OCI-LY1 (cell line): ENCODE results near the gene HIVEP1.

Experiments
- H2AFZ ChIP-seq: fragments of 200-600 bp; sonication (generic), shearing (Covaris generic); 2 replicates; pipeline ENCODE4 v1.6.0; 2014; ENCODE audit warnings: antibody characterized with exemption, mild to moderate bottlenecking, low read length
- H3F3A ChIP-seq: fragments of 200-600 bp; sonication (generic), shearing (Covaris generic); 2 replicates; pipeline ENCODE4 v1.6.0; 2014; ENCODE audit warnings: mild to moderate bottlenecking, antibody characterized with exemption, low read length, moderate library complexity; ENCODE audit not compliant: insufficient read depth
- H3K27ac ChIP-seq: fragments of 200-600 bp; sonication (generic); 2 replicates; pipeline ENCODE4 v1.5.1; 2014; ENCODE audit warnings: low read length, mixed run types, mild to moderate bottlenecking, low read depth; ENCODE audit not compliant: poor library complexity, severe bottlenecking
- H3K27me3 ChIP-seq: fragments of 200-600 bp; sonication (generic); 2 replicates; pipeline ENCODE4 v1.6.0; 2014; ENCODE audit warnings: antibody characterized with exemption, mild to moderate bottlenecking, low read length, moderate library complexity; ENCODE audit not compliant: insufficient read depth
- H3K36me3 ChIP-seq: fragments of 200-600 bp; sonication (generic); 2 replicates; pipeline ENCODE4 v1.6.1; 2014; ENCODE audit warnings: mild to moderate bottlenecking, antibody characterized with exemption, low read length, moderate library complexity, mixed read lengths; ENCODE audit not compliant: insufficient read depth
- H3K4me1 ChIP-seq: fragments of 200-600 bp; sonication (generic); 2 replicates; pipeline ENCODE4 v1.5.1; 2014; ENCODE audit warnings: mild to moderate bottlenecking, low read length, moderate library complexity; ENCODE audit not compliant: insufficient read depth, severe bottlenecking
- H3K4me2 ChIP-seq: fragments of 200-600 bp; sonication (generic), shearing (Covaris generic); 2 replicates; pipeline ENCODE4 v1.6.1; 2014; ENCODE audit warnings: low read length
- H3K4me3 ChIP-seq: fragments of 200-600 bp; sonication (generic); 2 replicates; pipeline ENCODE4 v1.5.1; 2014; ENCODE audit warnings: low read length, low read depth, mild to moderate bottlenecking, mixed read lengths; ENCODE audit not compliant: poor library complexity, severe bottlenecking
- H3K79me2 ChIP-seq: fragments of 200-600 bp; shearing (Covaris generic); 2 replicates; pipeline ENCODE4 v1.6.1; 2016; ENCODE audit warnings: mixed run types, low read length, mixed read lengths; ENCODE audit not compliant: insufficient read depth
- H3K9ac ChIP-seq: fragments of 200-600 bp; sonication (generic), shearing (Covaris generic); 2 replicates; pipeline ENCODE4 v1.6.1; 2014; ENCODE audit warnings: mild to moderate bottlenecking, low read length, mixed read lengths
- H3K9me2 ChIP-seq: fragments of 200-600 bp; sonication (generic), shearing (Covaris generic); 2 replicates; pipeline ENCODE4 v1.6.1; 2014; ENCODE audit warnings: low read depth, mild to moderate bottlenecking, low read length, mixed read lengths
- H3K9me3 ChIP-seq: fragments of 200-600 bp; shearing (Covaris generic); 2 replicates; pipeline ENCODE4 v1.6.1; 2014; ENCODE audit warnings: low read length, mixed read lengths
- H4K20me1 ChIP-seq: fragments of 200-600 bp; sonication (generic), shearing (Covaris generic); 2 replicates; pipeline ENCODE4 v1.6.0; 2016; ENCODE audit warnings: mild to moderate bottlenecking, low read length; ENCODE audit not compliant: insufficient read depth
- CTCF ChIP-seq: fragments of 200-600 bp; sonication (generic), shearing (Covaris generic); IDR thresholded peaks from 2 replicates; pipeline ENCODE4 v1.5.1; 2017; ENCODE audit warnings: mild to moderate bottlenecking, antibody characterized with exemption, low read length, moderate library complexity, mixed read lengths
- EZH2 ChIP-seq: fragments of 200-600 bp; sonication (generic), shearing (Covaris generic); IDR thresholded peaks from 2 replicates; pipeline ENCODE4 v1.8.0; 2017; ENCODE audit warnings: borderline replicate concordance, mixed run types, mild to moderate bottlenecking, antibody characterized with exemption, low read length, moderate library complexity, mixed read lengths

The HIVEP1 gene

DNA sequence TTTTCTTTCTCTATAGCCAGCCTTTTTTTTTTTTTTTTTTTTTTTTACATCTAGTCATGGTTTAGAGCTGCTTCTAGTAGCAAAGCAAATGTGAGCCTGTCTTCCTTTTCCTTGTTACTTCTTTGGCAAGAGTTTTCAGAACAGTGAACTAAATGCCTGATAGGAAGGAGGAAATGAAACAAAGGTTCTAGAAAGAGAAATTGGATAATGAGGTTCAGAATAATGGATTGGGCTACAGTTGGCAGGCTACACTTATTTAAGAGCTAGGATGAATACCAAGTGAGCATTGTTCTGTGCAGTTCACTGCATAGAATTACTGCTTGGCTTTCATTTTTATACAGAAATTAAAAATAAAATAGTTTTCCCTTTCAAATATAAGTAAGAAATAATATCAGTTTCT, 78.6 kb downstream of the HIVEP1 start:
- Histone ChIP-seq H3K9me3 (no peaks in the 10 kb centered on the region), H3K27ac (no peak overlapping the region)

GRCh38 chr6:12092762-12093161, 80.7 kb downstream of the HIVEP1 start:
- no peak for TF ChIP-seq CTCF
- no peak for TF ChIP-seq EZH2
- no peaks in the 10 kb centered on the region for H3K4me1 ChIP-seq
- H3K27ac ChIP-seq: no peak overlapping the region
- no peaks in the 10 kb centered on the region for H3K9me2 ChIP-seq
- H3K79me2 ChIP-seq: peaks cover 43% of the 10 kb centered on the region
- H4K20me1 ChIP-seq: no peaks in the 10 kb centered on the region; the same call in 1 of the 2 replicates
- no peak overlapping the region for H2AFZ ChIP-seq
- no peaks in the 10 kb centered on the region for H3K27me3 ChIP-seq
- peaks cover 49% of the 10 kb centered on the region for H3K36me3 ChIP-seq
- H3K9ac ChIP-seq: no peak overlapping the region
- no peaks in the 10 kb centered on the region for H3K9me3 ChIP-seq
- no peaks in the 10 kb centered on the region; the same call in 1 of the 2 replicates for H3F3A ChIP-seq
- no peak overlapping the region for H3K4me2 ChIP-seq
- no peak overlapping the region for H3K4me3 ChIP-seq

More for the DNA sequence above, 78.6 kb downstream of the HIVEP1 start:
- Histone ChIP-seq H3K27me3 (no peaks in the 10 kb centered on the region), H3K4me1 (no peaks in the 10 kb centered on the region), H4K20me1 (no peaks in the 10 kb centered on the region; the same call in 1 of the 2 replicates), H3K4me3 (no peak overlapping the region), H3F3A (no peaks in the 10 kb centered on the region), H3K4me2 (no peak overlapping the region), H3K9ac (no peak overlapping the region), H3K36me3 (peaks cover 45% of the 10 kb centered on the region), H2AFZ (no peak overlapping the region), H3K79me2 (peaks cover 54% of the 10 kb centered on the region), H3K9me2 (no peaks in the 10 kb centered on the region)
- TF ChIP-seq EZH2 (no peak), CTCF (no peak)

- TF ChIP-seq CTCF (no peak), EZH2 (no peak)
Measured at GRCh38 chr6:12094689-12095088, 82.6 kb downstream of the HIVEP1 start.

More at GRCh38 chr6:12094689-12095088, 82.6 kb downstream of the HIVEP1 start:
- no peak overlapping the region for H3K4me3 ChIP-seq
- no peak overlapping the region for H3K27ac ChIP-seq
- H2AFZ ChIP-seq: no peak overlapping the region
- H3K9ac ChIP-seq: no peak overlapping the region
- H3F3A ChIP-seq: no peaks in the 10 kb centered on the region; the same call in 1 of the 2 replicates
- peaks cover 28% of the 10 kb centered on the region for H3K79me2 ChIP-seq
- H3K4me1 ChIP-seq: no peaks in the 10 kb centered on the region
- H3K27me3 ChIP-seq: no peaks in the 10 kb centered on the region
- H3K36me3 ChIP-seq: peaks cover 53% of the 10 kb centered on the region
- no peaks in the 10 kb centered on the region for H3K9me3 ChIP-seq
- H3K4me2 ChIP-seq: no peak overlapping the region
- no peaks in the 10 kb centered on the region for H4K20me1 ChIP-seq
- H3K9me2 ChIP-seq: no peaks in the 10 kb centered on the region
